C4-2B (cell line): ENCODE data around the gene MUC13.

Experiments
- CTCF ChIP-seq: fragments of 450-650 bp; conservative IDR thresholded peaks from 2 replicates; pipeline ENCODE4 v1.5.1; 2017; ENCODE audit warnings: mild to moderate bottlenecking
- ZFX ChIP-seq: fragments of 450-650 bp; IDR thresholded peaks from 2 replicates; pipeline ENCODE4 v1.6.1; 2017

GRCh38 chr3:124969190-124969589 is 34.6 kb upstream of the MUC13 start:
- TF ChIP-seq CTCF (no peak), ZFX (no peak)
